HG03025 (cell line): ENCODE measurements around the gene CATSPER2.
"Not testable (repeated sequence)": the region's sequence is repeated elsewhere in the genome, so short reads cannot be mapped to it uniquely, and the experiment has no call there.

ENCODE experiments used
- ATAC-seq: cut with Tn5 transposase; IDR thresholded peaks from one replicate; pipeline ENCODE4 v1.9.1; 2021; ENCODE audit warnings: mild to moderate bottlenecking, moderate library complexity; ENCODE audit not compliant: unreplicated experiment, low FRiP score

Gene CATSPER2

DNA sequence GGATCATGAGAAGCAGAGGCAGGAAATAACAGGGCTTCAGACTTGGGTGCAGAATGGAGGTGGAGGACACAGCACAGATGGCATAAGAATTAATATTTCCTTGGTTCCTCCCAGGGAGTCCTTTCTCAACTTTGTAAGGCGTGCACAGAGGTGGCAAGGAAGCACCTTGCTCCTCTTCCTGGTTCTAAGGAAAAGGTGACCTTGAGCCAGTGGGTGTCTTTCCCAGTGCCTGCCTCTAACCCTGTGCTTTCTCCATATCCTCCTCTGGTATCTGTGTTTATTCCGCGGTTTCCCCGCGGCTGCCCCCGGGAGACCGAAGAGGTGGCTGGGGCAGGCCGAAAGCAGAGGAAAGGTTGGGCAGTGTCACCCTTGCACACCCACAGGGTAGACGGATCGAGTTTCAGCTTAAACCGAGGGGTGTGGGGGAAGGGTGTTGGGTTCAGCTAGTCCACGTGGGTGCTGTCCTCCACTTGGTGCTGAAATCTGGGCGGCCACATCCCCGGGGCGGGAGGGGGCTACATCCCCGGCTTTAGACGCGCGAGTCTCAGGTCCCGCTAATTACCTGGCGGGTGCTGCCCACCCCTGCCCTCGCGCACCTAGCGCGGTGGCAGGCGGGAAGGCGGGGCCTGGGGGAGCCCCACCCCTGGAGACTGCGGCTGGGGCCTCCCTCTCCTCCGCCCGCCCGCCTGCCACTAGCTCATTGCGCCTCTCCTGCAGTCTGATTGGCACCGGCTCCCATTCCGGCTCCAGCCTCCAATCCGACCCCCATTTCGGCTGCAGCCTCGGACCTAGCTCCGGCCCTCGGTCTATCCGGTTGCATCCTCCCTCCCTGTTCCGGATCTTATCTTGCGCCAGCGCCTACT lies 55.1 kb downstream of the CATSPER2 start, which contains the start of gene CKMT1B:
TSS of gene CKMT1B (plus strand) at position 700 of the 863 bp plus-strand sequence. CDS start 192 bp downstream, outside the sequence.
- ATAC-seq: not testable (repeated sequence)

DNA sequence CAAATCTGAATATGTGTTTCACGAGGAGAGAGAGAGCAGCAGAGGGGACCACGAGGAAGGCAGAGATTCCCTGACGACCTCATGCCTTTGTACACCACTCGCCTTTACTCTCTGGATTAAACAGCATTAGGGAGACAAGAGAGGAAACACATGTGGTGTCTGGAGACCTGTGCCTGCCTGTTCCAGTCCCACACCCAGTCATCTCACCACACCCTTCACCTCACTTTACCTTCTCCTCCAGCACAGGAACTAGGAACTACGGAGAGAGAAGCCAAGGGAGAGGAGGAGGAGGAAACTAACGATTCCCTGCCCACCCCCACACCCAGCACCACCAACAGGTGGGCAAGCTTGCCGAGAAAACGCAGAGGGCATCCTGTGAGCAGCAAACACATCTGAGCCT lies 55.8 kb downstream of the CATSPER2 start:
- not testable (repeated sequence) for ATAC-seq

DNA sequence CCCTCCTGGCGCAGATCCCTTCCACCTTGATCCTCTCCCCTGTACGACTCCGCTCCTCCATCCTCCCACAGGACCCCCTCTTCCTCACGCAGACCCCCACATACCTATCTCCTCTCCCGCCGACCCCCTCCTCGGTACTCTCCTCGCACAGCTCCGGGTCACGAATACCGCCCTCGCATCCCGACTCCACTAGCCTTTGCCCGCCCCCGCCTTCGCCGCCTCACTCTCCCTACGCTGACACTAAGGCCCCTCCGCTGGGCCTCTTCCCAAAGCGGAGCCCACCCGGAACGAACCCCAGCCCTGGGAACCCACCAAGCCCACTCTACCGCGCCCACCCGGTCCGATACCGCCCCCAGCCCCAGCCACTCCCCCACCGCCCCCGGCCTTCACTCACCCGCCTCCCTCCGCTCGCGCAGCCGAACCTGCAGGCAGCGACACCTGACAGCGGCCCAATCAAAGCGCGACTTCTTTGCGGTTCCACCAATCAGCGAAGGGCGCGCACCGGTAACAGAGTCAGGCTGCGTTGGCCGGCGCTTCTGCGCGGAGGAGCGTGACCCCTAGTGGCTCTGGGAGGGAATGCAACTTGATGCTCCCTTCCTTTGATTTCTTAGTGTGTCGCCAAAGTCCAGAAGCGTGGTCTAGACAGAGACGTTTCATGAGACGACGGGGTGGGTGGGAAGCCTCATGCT lies 58.7 kb downstream of the CATSPER2 start, which contains the start of gene PPIP5K1:
TSS of gene PPIP5K1 (minus strand) at position 431 of the 689 bp plus-strand sequence. CDS start 5,704 bp downstream, outside the sequence.
- ATAC-seq: peak; percentile 73
